C4-2B (cell line): ENCODE data around the gene PDE4D.

Source experiments
- H3K27ac ChIP-seq: fragments of 450-650 bp; 2 replicates; pipeline ENCODE4 v1.5.1; 2017
- ZFX ChIP-seq: fragments of 450-650 bp; IDR thresholded peaks from 2 replicates; pipeline ENCODE4 v1.6.1; 2017
- TF ChIP-seq, protein P1 (sequence below): fragments of 450-650 bp; conservative IDR thresholded peaks from 2 replicates; pipeline ENCODE4 v1.5.1; 2017; ENCODE audit warnings: mild to moderate bottlenecking

PDE4D gene

DNA sequence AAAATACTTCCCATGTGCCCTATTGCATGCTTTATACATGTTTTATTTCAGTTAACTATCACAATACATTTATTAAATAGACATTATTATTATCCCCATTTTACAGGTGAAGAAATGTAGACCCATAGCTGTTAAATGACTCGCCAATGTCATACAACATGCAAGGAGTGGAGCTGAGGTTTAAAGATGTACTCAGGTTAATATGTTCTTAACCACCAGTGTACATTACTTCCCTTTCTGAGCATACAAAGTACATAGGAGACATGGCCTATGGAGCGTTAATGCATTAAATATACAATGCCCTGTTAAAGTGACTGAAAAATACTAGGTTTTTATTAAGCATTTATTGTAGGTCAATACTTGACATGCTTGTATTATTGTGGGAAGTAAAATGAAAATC, 407.0 kb downstream of the PDE4D start:
- no peak for TF ChIP-seq ZFX
- TF ChIP-seq, protein P1, sequence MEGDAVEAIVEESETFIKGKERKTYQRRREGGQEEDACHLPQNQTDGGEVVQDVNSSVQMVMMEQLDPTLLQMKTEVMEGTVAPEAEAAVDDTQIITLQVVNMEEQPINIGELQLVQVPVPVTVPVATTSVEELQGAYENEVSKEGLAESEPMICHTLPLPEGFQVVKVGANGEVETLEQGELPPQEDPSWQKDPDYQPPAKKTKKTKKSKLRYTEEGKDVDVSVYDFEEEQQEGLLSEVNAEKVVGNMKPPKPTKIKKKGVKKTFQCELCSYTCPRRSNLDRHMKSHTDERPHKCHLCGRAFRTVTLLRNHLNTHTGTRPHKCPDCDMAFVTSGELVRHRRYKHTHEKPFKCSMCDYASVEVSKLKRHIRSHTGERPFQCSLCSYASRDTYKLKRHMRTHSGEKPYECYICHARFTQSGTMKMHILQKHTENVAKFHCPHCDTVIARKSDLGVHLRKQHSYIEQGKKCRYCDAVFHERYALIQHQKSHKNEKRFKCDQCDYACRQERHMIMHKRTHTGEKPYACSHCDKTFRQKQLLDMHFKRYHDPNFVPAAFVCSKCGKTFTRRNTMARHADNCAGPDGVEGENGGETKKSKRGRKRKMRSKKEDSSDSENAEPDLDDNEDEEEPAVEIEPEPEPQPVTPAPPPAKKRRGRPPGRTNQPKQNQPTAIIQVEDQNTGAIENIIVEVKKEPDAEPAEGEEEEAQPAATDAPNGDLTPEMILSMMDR = no peak
- no peak overlapping the region for H3K27ac ChIP-seq

DNA sequence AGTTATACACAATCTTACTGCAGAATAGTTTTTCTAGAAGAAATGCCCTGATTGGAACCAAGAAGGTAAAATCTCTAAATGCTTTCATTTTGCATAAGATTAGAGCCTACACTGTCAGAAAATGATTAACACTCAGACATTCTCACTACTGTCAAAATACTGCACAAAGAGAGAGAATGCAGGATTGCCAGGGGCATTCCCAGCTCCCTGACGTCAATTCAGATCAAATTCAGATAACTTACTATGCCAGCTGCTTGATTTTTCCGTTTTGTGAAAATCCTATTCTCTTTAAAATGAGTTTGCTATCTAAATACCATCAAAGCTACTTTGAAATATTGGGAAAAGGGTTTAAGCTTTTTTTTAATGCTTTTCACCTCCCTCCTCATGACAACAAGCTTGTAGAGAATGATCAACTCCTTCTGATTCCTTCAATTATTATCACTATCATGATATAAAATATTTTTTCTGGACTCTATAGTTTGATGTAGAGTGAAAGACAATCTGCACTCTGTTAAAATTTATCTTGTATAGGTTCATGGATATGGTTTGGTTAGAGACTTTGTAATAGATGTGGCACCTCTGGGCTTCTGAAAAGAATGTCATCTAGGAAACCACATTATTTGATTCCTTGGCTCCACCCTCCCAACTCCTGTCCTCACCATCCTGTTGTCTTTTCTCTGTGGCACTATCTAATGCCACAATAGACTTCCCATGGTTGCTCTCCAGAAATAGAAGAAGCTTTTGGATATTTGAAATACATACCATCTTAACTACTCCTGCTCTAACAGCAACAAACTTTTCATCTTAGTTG, 407.7 kb downstream of the PDE4D start:
- no peak overlapping the region for H3K27ac ChIP-seq
- TF ChIP-seq, protein P1 = no peak
- no peak for TF ChIP-seq ZFX

DNA sequence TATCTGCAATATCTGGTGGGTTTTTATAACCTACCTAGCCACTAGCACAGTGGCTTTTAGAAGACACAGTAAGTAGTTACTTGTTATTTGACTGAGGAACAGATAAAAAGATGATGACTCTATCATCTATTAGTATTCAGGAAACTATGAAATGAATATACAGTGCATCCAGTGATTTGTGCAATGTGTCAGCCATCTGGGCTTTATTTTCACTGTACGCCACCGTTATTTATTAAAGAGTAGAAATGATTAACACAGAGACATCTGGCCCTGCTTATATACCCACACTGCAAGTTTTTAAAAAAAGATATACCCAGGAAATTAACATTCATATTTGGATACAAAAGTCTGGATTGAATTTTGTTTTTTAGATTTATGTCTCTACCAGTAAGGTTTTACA, 408.4 kb downstream of the PDE4D start:
- TF ChIP-seq, protein P1 = no peak
- H3K27ac ChIP-seq = no peak overlapping the region

DNA sequence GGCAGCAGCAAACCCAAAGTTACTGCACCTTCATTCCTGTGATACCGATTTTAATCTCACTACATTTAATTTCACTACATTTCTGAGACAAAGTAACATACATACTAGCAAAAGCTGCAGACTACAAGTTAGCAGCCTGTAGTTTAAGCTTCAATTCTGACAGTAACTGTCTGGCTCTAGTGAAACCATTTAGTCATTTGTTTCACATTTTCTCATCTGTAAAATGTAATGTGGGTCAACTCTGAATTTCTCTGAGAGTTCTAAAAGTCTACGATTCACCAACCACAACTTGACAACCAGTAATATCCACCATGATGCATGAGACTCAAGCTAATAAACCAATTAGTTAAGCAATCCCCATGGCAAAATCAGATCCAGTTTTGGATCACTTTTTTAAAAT, 408.9 kb downstream of the PDE4D start:
- TF ChIP-seq ZFX = no peak
- TF ChIP-seq, protein P1 = no peak
- H3K27ac ChIP-seq = no peak overlapping the region

DNA sequence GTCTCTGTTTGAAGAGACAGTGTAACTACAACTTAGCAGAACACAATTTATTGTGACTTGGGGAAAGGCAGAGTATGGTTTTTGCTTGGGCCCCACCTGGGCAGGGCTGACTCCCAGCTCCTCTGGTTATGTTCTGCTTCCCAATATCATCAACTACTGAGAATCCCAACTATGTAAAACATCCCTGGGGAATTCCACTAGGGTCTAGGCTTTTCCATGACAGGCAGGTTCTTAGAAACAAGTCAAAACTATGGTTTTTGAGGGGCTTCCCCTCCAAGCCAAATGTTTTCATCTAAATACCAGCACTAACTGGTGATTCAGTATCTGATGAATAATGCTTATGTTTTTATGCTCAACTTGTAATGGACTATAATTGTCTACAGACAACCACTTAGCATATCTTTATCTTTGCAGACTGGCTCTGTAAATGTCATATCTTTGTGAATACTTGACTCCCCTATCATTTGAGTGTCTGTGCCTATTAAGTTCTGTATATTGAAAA, 409.5 kb downstream of the PDE4D start:
- TF ChIP-seq, protein P1 = no peak
- no peak for TF ChIP-seq ZFX
- H3K27ac ChIP-seq = no peak overlapping the region

DNA sequence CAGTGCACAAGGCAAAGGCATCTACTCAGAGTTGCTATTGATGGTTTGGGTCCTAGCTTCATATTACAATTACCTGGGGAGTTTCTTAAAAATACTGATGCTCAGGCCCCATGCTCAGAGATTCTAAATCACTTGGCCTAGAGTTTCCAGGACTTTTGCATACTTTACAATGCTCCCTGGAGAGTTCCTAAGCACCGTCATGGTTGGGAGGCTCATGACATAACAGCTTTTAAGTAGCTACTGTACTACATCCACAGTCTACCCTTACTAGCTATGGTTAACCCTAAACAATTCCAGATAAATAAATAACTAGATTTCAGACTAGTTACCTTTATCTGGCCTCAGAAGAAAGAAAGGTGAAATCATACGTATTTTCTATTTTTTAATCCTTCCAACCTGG, 414.4 kb downstream of the PDE4D start:
- no peak for TF ChIP-seq ZFX
- TF ChIP-seq, protein P1 = no peak
- H3K27ac ChIP-seq = no peak overlapping the region

DNA sequence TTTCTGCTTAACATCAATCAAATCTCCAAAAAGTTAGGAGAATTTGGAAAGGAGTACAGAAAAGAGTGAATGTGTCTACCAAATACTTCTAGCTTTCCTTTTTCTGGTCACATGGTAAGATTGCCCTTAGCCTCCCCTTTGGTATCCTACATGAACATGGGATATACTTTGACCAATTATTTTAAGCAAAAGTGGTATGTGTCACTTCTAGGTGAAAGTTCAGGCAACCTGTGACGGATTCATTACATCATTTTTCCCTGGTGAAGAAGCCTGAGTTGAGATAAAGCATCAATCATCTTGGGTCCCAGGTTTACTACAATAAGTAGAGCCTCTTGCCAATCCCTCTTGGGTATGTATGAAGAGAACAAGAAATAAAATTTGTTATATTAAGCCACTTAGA, 419.2 kb downstream of the PDE4D start:
- TF ChIP-seq, protein P1 = no peak
- no peak for TF ChIP-seq ZFX
- no peak overlapping the region for H3K27ac ChIP-seq
